Stimulated activated naive CD8-positive, alpha-beta T cell treated with anti-CD3 and anti-CD28 coated beads, Interleukin-15, amount 100 ng/mL, for 72 hours (primary cell): ENCODE data around the gene OTOP2.
"Not testable (repeated sequence)": the region's sequence is repeated elsewhere in the genome, so short reads cannot be mapped to it uniquely, and the experiment has no call there.

Experiments
- ATAC-seq: fragments of 150-1000 bp; cut with Tn5 transposase; 2 replicates; pipeline ENCODE4 v1.10.0; 2021; ENCODE audit warnings: mild to moderate bottlenecking, moderate library complexity
- DNase-seq, 2 donors: peaks; one replicate each; pipeline ENCODE4 v3.0.0; 2021 to 2022
- H3K27ac Mint-ChIP-seq, 2 donors: one replicate each; pipeline ENCODE4 v1.8.0; 2022; ENCODE audit warnings: mild to moderate bottlenecking in 2 of 2, mixed read lengths in 2 of 2, moderate library complexity in 2 of 2
- H3K27me3 Mint-ChIP-seq: one replicate; pipeline ENCODE4 v1.8.0; 2022; ENCODE audit warnings: mixed read lengths
- H3K4me1 Mint-ChIP-seq: one replicate; pipeline ENCODE4 v1.8.0; 2022; ENCODE audit warnings: mild to moderate bottlenecking, mixed read lengths
- H3K4me3 Mint-ChIP-seq, 2 donors: one replicate each; pipeline ENCODE4 v1.8.0; 2022; ENCODE audit warnings: mild to moderate bottlenecking in 2 of 2, mixed read lengths in 2 of 2, moderate library complexity in 1 of 2
- H3K9me3 Mint-ChIP-seq, 2 donors: one replicate each; pipeline ENCODE4 v1.8.0; 2022; ENCODE audit warnings: mixed read lengths in 2 of 2

OTOP2 gene

GRCh38 chr17:74892974-74893911 is 30.8 kb upstream of the OTOP2 start, which contains the start of gene FADS6:
TSS of gene FADS6 (minus strand) at chr17:74893633. CDS start at chr17:74893595, 38 bp downstream.
- H3K4me1 Mint-ChIP-seq: peaks cover 14% of the 10 kb centered on the region
- H3K4me3 Mint-ChIP-seq: peak within 1 kb of the TSS; percentile 63 to 73
- ATAC-seq (peak; percentile 62), DNase-seq (no peak)
- H3K27me3 Mint-ChIP-seq: peaks cover 62% of the 10 kb centered on the region
- no peak within 1 kb of the TSS for H3K27ac Mint-ChIP-seq
- no peaks in the 10 kb centered on the region for H3K9me3 Mint-ChIP-seq

- peaks cover 58% of the 10 kb centered on the region for H3K27me3 Mint-ChIP-seq
- DNase-seq: no peak
- H3K4me1 Mint-ChIP-seq: peaks cover 14% of the 10 kb centered on the region
- peak; percentile 27 for ATAC-seq
- no peak overlapping the region for H3K27ac Mint-ChIP-seq
- H3K4me3 Mint-ChIP-seq: peak overlapping the region; percentile 62 to 63
- H3K9me3 Mint-ChIP-seq: no peaks in the 10 kb centered on the region
These were observed 30.0 kb upstream of the OTOP2 start for GRCh38 chr17:74893936-74894671.

GRCh38 chr17:74898376-74898946 is 25.6 kb upstream of the OTOP2 start:
- ATAC-seq (no peak), DNase-seq (no peak)
- Mint-ChIP-seq H3K27me3 (peaks cover 55% of the 10 kb centered on the region), H3K27ac (no peak overlapping the region), H3K4me3 (no peak overlapping the region), H3K9me3 (no peaks in the 10 kb centered on the region), H3K4me1 (peaks cover 8% of the 10 kb centered on the region)

GRCh38 chr17:74900208-74900607 is 23.9 kb upstream of the OTOP2 start:
- no peak overlapping the region for H3K27ac Mint-ChIP-seq
- no peak overlapping the region for H3K4me3 Mint-ChIP-seq
- no peaks in the 10 kb centered on the region for H3K9me3 Mint-ChIP-seq
- DNase-seq (no peak), ATAC-seq (no peak)
- peaks cover 43% of the 10 kb centered on the region for H3K27me3 Mint-ChIP-seq
- H3K4me1 Mint-ChIP-seq: no peaks in the 10 kb centered on the region

- Mint-ChIP-seq H3K9me3 (no peaks in the 10 kb centered on the region), H3K4me3 (no peak overlapping the region), H3K27ac (no peak overlapping the region), H3K4me1 (peaks cover 5% of the 10 kb centered on the region), H3K27me3 (peaks cover 35% of the 10 kb centered on the region)
- ATAC-seq: no peak
- DNase-seq: no peak
These were observed 22.5 kb upstream of the OTOP2 start for GRCh38 chr17:74901353-74902135.

GRCh38 chr17:74903034-74903433 is 21.0 kb upstream of the OTOP2 start:
- Mint-ChIP-seq H3K4me3 (no peak overlapping the region), H3K4me1 (peaks cover 5% of the 10 kb centered on the region), H3K27ac (no peak overlapping the region), H3K9me3 (no peaks in the 10 kb centered on the region), H3K27me3 (peaks cover 30% of the 10 kb centered on the region)
- ATAC-seq (no peak), DNase-seq (no peak)

GRCh38 chr17:74903671-74904070 is 20.4 kb upstream of the OTOP2 start:
- ATAC-seq (no peak), DNase-seq (no peak)
- no peaks in the 10 kb centered on the region for H3K9me3 Mint-ChIP-seq
- H3K4me1 Mint-ChIP-seq: peaks cover 5% of the 10 kb centered on the region
- no peak overlapping the region for H3K27ac Mint-ChIP-seq
- H3K27me3 Mint-ChIP-seq: peaks cover 30% of the 10 kb centered on the region
- no peak overlapping the region for H3K4me3 Mint-ChIP-seq

GRCh38 chr17:74904687-74905409 is 19.2 kb upstream of the OTOP2 start:
- H3K4me1 Mint-ChIP-seq: peaks cover 5% of the 10 kb centered on the region
- DNase-seq (no peak), ATAC-seq (peak; percentile 43)
- H3K9me3 Mint-ChIP-seq: no peaks in the 10 kb centered on the region
- no peak overlapping the region for H3K4me3 Mint-ChIP-seq
- H3K27me3 Mint-ChIP-seq: peaks cover 30% of the 10 kb centered on the region
- H3K27ac Mint-ChIP-seq: no peak overlapping the region

- H3K27ac Mint-ChIP-seq, DNase-seq, H3K9me3 Mint-ChIP-seq, ATAC-seq, H3K4me1 Mint-ChIP-seq, H3K4me3 Mint-ChIP-seq: not testable (repeated sequence)
- H3K27me3 Mint-ChIP-seq: peaks cover 19% of the 10 kb centered on the region
These were observed 17.8 kb upstream of the OTOP2 start for GRCh38 chr17:74906214-74906793.

GRCh38 chr17:74907012-74907411 is 17.1 kb upstream of the OTOP2 start:
- Mint-ChIP-seq H3K27me3 (peaks cover 18% of the 10 kb centered on the region), H3K27ac (no peak overlapping the region), H3K4me3 (no peak overlapping the region), H3K9me3 (no peaks in the 10 kb centered on the region), H3K4me1 (peaks cover 5% of the 10 kb centered on the region)
- ATAC-seq (no peak), DNase-seq (no peak)

- not testable (repeated sequence) for H3K4me3 Mint-ChIP-seq, H3K9me3 Mint-ChIP-seq, H3K4me1 Mint-ChIP-seq, ATAC-seq, H3K27me3 Mint-ChIP-seq, H3K27ac Mint-ChIP-seq, DNase-seq
These were observed 15.0 kb upstream of the OTOP2 start for GRCh38 chr17:74909097-74909496.

- H3K27me3 Mint-ChIP-seq, H3K4me1 Mint-ChIP-seq, H3K4me3 Mint-ChIP-seq, H3K9me3 Mint-ChIP-seq, ATAC-seq, H3K27ac Mint-ChIP-seq, DNase-seq: not testable (repeated sequence)
These were observed 12.7 kb upstream of the OTOP2 start for GRCh38 chr17:74911423-74911822.

GRCh38 chr17:74916136-74916850 is 7.8 kb upstream of the OTOP2 start:
- no peaks in the 10 kb centered on the region for H3K9me3 Mint-ChIP-seq
- DNase-seq (no peak), ATAC-seq (no peak)
- H3K27me3 Mint-ChIP-seq: peaks cover 32% of the 10 kb centered on the region
- peak overlapping the region in 1 of 2 donors; percentile 88 for H3K27ac Mint-ChIP-seq
- no peaks in the 10 kb centered on the region for H3K4me1 Mint-ChIP-seq
- no peak overlapping the region for H3K4me3 Mint-ChIP-seq

- H3K4me1 Mint-ChIP-seq: no peaks in the 10 kb centered on the region
- no peaks in the 10 kb centered on the region for H3K9me3 Mint-ChIP-seq
- H3K27ac Mint-ChIP-seq: no peak overlapping the region
- ATAC-seq (no peak), DNase-seq (no peak)
- peaks cover 37% of the 10 kb centered on the region for H3K27me3 Mint-ChIP-seq
- H3K4me3 Mint-ChIP-seq: no peak overlapping the region
These were observed 7.2 kb upstream of the OTOP2 start for GRCh38 chr17:74916851-74917199.
